Endothelial cell of umbilical vein (primary cell): ENCODE results near the gene NCKAP5. TPM values are rescaled to one million over a fixed set of nuclear protein-coding genes. Genes with fewer than 3 reads are reported as not detected.

Experiments
- Bru-seq: library from RNA; stranded (reverse); fragments of 400-500 nt; gene quantifications from one replicate; lab custom pipeline; 2021; lab: Mats Ljungman, UMichigan
- BruChase-seq, 2 experiments: library from RNA; stranded (reverse); fragments of 400-500 nt; gene quantifications; one replicate each; lab custom pipeline; 2021; lab: Mats Ljungman, UMichigan
- BruUV-seq: library from RNA; stranded (reverse); fragments of 400-500 nt; replicated peaks from 2 replicates; lab custom pipeline; 2021; lab: Mats Ljungman, UMichigan
- CTCF ChIA-PET: fragments of 300-600, 350-600 bp; sonication (Branson Sonifier 250); formaldehyde crosslinking; loops from one replicate; lab custom pipeline; 2021; ENCODE audit warnings: antibody characterized with exemption, inconsistent platforms; lab: Charles Lee
- POLR2A ChIA-PET: fragments of 300-600, 350-600 bp; sonication (Branson Sonifier 250); formaldehyde crosslinking; loops from one replicate; lab custom pipeline; 2021; ENCODE audit warnings: antibody characterized with exemption, inconsistent platforms; lab: Charles Lee
- DNase-seq: peaks from one replicate; pipeline ENCODE4 v3.0.0-alpha.2; 2011; ENCODE audit warnings: low read depth, low spot score
- FAIRE-seq: peaks from 2 replicates; lab custom pipeline; 2011; peaks lifted over from hg19 to GRCh38; lab: Jason Lieb, UNC
- H2AFZ ChIP-seq: 2 replicates; pipeline ENCODE4 v1.6.0; 2012; ENCODE audit warnings: low read depth, low read length, control low read depth, inconsistent platforms
- H3K27ac ChIP-seq: 2 replicates; pipeline ENCODE4 v1.5.1; 2011; ENCODE audit warnings: low read depth, mild to moderate bottlenecking, control low read depth, low read length, moderate library complexity; ENCODE audit not compliant: insufficient read depth
- H3K27me3 ChIP-seq, 2 experiments: 2 replicates each; pipeline versions ENCODE4 v1.6.0 to v1.6.1; 2011; ENCODE audit warnings: low read length in 2 of 2, mixed read lengths in 1 of 2; ENCODE audit not compliant: control insufficient read depth in 2 of 2, insufficient read depth in 2 of 2
- H3K36me3 ChIP-seq, 2 experiments: 2 replicates in 1 of 2; 3 replicates in 1 of 2; pipeline ENCODE4 v1.5.1; 2011; ENCODE audit warnings: low read length in 2 of 2, mild to moderate bottlenecking in 1 of 2, moderate library complexity in 1 of 2; ENCODE audit not compliant: control insufficient read depth in 2 of 2, insufficient read depth in 2 of 2; ENCODE audit errors: extremely low read depth in 1 of 2
- H3K4me1 ChIP-seq: 3 replicates; pipeline ENCODE4 v1.5.1; 2011; ENCODE audit warnings: mild to moderate bottlenecking, low read length; ENCODE audit not compliant: control insufficient read depth, insufficient read depth; ENCODE audit errors: extremely low read depth
- H3K4me2 ChIP-seq: 2 replicates; pipeline ENCODE4 v1.6.1; 2011; ENCODE audit warnings: low read length, control low read depth, mixed read lengths; ENCODE audit not compliant: insufficient read depth
- H3K4me3 ChIP-seq, 3 experiments: fragments of 200-600 bp in 1 of 3; sonication (generic), shearing (Covaris generic) in 1 of 3; replicated peaks in 1 of 3; 2 replicates each; pipeline ENCODE4 v1.5.1; 2011 to 2016; ENCODE audit warnings: control low read depth in 3 of 3, low read length in 3 of 3, mild to moderate bottlenecking in 2 of 3, inconsistent platforms in 1 of 3, low read depth in 1 of 3, moderate library complexity in 1 of 3; ENCODE audit not compliant: insufficient read depth in 1 of 3
- H3K79me2 ChIP-seq: 2 replicates; pipeline ENCODE4 v1.6.0; 2012; ENCODE audit warnings: low read length, inconsistent platforms; ENCODE audit not compliant: control insufficient read depth, insufficient read depth
- H3K9ac ChIP-seq: replicated peaks from 2 replicates; pipeline ENCODE3; 2011; ENCODE audit warnings: low read length, control low read depth; ENCODE audit not compliant: insufficient read depth; ENCODE audit errors: extremely low read depth
- H3K9me1 ChIP-seq: replicated peaks from 3 replicates; pipeline ENCODE4 v1.6.0; 2011; ENCODE audit warnings: mild to moderate bottlenecking, low read length; ENCODE audit not compliant: control insufficient read depth, insufficient read depth; ENCODE audit errors: extremely low read depth
- H3K9me3 ChIP-seq: replicated peaks from 2 replicates; pipeline ENCODE4 v1.5.1; 2012; ENCODE audit warnings: low read length, inconsistent platforms; ENCODE audit not compliant: control insufficient read depth, insufficient read depth
- H4K20me1 ChIP-seq: replicated peaks from 2 replicates; pipeline ENCODE3; 2011; ENCODE audit warnings: mild to moderate bottlenecking, low read length; ENCODE audit not compliant: control insufficient read depth, insufficient read depth; ENCODE audit errors: extremely low read depth
- CTCF ChIP-seq, 2 donors: IDR thresholded peaks; 1 replicate in 1 of 2; 2 replicates in 1 of 2; pipeline ENCODE4 v1.5.1; 2011; ENCODE audit warnings: low read length in 2 of 2, mild to moderate bottlenecking in 2 of 2, moderate library complexity in 2 of 2, control low read depth in 1 of 2, inconsistent platforms in 1 of 2, low read depth in 1 of 2; ENCODE audit not compliant: insufficient read depth in 1 of 2; ENCODE audit errors: extremely low read depth in 1 of 2
- EZH2 ChIP-seq: IDR thresholded peaks from 2 replicates; pipeline ENCODE4 v1.6.1; 2012; ENCODE audit warnings: borderline replicate concordance, low read depth, mild to moderate bottlenecking, moderate library complexity, low read length, inconsistent platforms; ENCODE audit not compliant: severe bottlenecking
- FOS ChIP-seq: IDR thresholded peaks from 2 replicates; pipeline ENCODE4 v1.6.1; 2011; ENCODE audit warnings: mild to moderate bottlenecking, low read length, moderate library complexity, borderline replicate concordance; ENCODE audit not compliant: insufficient read depth
- GATA2 ChIP-seq: IDR thresholded peaks from 2 replicates; pipeline ENCODE4 v1.7.0; 2011; ENCODE audit warnings: low read depth, mild to moderate bottlenecking, moderate library complexity, mixed read lengths, low read length; ENCODE audit not compliant: insufficient read length, insufficient read depth
- JUN ChIP-seq: IDR thresholded peaks from 2 replicates; pipeline ENCODE4 v1.6.1; 2011; ENCODE audit warnings: borderline replicate concordance, low read depth; ENCODE audit not compliant: insufficient read length, insufficient read depth
- MAX ChIP-seq: IDR thresholded peaks from 2 replicates; pipeline ENCODE4 v1.6.1; 2011; ENCODE audit not compliant: insufficient read depth, insufficient read length
- MYC ChIP-seq: IDR thresholded peaks from one replicate; pipeline ENCODE4 v1.6.1; 2011; ENCODE audit warnings: mild to moderate bottlenecking, low read depth, low read length
- POLR2A ChIP-seq: IDR thresholded peaks from 2 replicates; pipeline ENCODE4 v1.6.1; 2012; ENCODE audit warnings: low read depth, mild to moderate bottlenecking, control low read depth, low read length
- POLR2AphosphoS5 ChIP-seq: IDR thresholded peaks from 2 replicates; pipeline ENCODE4 v1.6.1; 2012; ENCODE audit warnings: low read depth, mild to moderate bottlenecking, control low read depth, low read length, moderate library complexity; ENCODE audit not compliant: insufficient read depth
- dilution Hi-C: fragments of 300-500 bp; cut with MboI; formaldehyde crosslinking; loops from one replicate; pipeline ENCODE4 v1.15.0; 2019; ENCODE audit warnings: low sequenced_read_pairs; ENCODE audit not compliant: extremely low pct_ligation_motif_present
- intact Hi-C: fragments of 100-400 bp; cut with micrococcal nuclease; formaldehyde crosslinking; loops from one replicate; pipeline ENCODE4 v1.10.0; 2022
- long read RNA-seq: library from polyadenylated mRNA; stranded (forward); transcript quantifications from one replicate; pipeline ENCODE4 v2.0.0, GENCODE V29; 2021
- polyA minus RNA-seq, 3 experiments: library from RNA; depleted of rRNA, polyadenylated mRNA; stranded (reverse); fragments of >200 nt; gene quantifications; 1 replicate in 1 of 3; 2 replicates in 2 of 3; pipeline ENCODE4 v1.2.3, GENCODE V29; 2011
- polyA plus RNA-seq, 4 experiments: library from polyadenylated mRNA; depleted of rRNA in 3 of 4; stranded (reverse) in 3 of 4; unstranded in 1 of 4; fragments of >200 nt; gene quantifications; 2 replicates each; pipeline versions ENCODE4 v1.2.1 to v1.2.3, GENCODE V29; 2011 to 2012; ENCODE audit warnings: missing spikeins in 1 of 4
- total RNA-seq: library from RNA; stranded (reverse); gene quantifications from 2 replicates; pipeline ENCODE4 v1.2.3, GENCODE V29; 2021

Gene NCKAP5
- total RNA-seq: 3.0 and 3.3 TPM in 2 replicates
- polyA plus RNA-seq: 0.46 and 0.47 TPM in 2 replicates
- 0.30 and 0.38 TPM in 2 replicates for polyA plus RNA-seq (2011; cell fraction: cytosol; rRNA removed)
- 1.2 and 1.3 TPM in 2 replicates for polyA plus RNA-seq (2011; cell fraction: nucleus; rRNA removed)
- 0.50 and 0.58 TPM in 2 replicates for polyA plus RNA-seq (2012)
- 1.7 and 2.2 TPM in 2 replicates for polyA minus RNA-seq
- 3.6 TPM for polyA minus RNA-seq (2011; cell fraction: cytosol; rRNA and poly(A)+ RNA removed)
- polyA minus RNA-seq (2011; cell fraction: nucleus; rRNA and poly(A)+ RNA removed): 5.3 and 5.7 TPM in 2 replicates
- Bru-seq, nascent RNA: percentile 46 among the genes with signal in this experiment
- percentile 26 among the genes with signal in this experiment for BruChase-seq, experiment 1, labeled RNA remaining after a 6-hour chase
- percentile 39 among the genes with signal in this experiment for BruChase-seq, experiment 2, labeled RNA remaining after a 2-hour chase
- long read RNA-seq: 0 reads

GRCh38 chr2:133568172-133568571 is at the start of gene NCKAP5:
Gene NCKAP5 (minus strand): TSS chr2:133568463. CDS start chr2:133517526, 50,937 bp downstream.
- Histone ChIP-seq H3K4me1 (peaks cover 5% of the 10 kb centered on the region), H3K27ac (no peak within 1 kb of the TSS), H3K36me3 (no peaks in the 10 kb centered on the region), H3K4me2 (peak within 1 kb of the TSS; percentile 56), H3K9me1 (no peaks in the 10 kb centered on the region), H4K20me1 (no peaks in the 10 kb centered on the region), H3K79me2 (no peaks in the 10 kb centered on the region), H2AFZ (peak within 1 kb of the TSS; percentile 73), H3K27me3 (no peaks in the 10 kb centered on the region), H3K9me3 (no peaks in the 10 kb centered on the region), H3K4me3 (peak within 1 kb of the TSS in 2 of 3 experiments; percentile 0 to 36), H3K9ac (peak within 1 kb of the TSS; percentile 46)
- dilution Hi-C loops (no loop called here), intact Hi-C loops (loop anchor here (1.0 to 5.0 kb wide), 2 partner anchors 11 to 301 kb away; no protein-coding TSS in a partner anchor)
- DNase-seq (peak; percentile 61), FAIRE-seq (peak; percentile 24)
- TF ChIP-seq MYC (no peak), GATA2 (no peak), FOS (no peak), POLR2A (no peak), JUN (no peak), POLR2AphosphoS5 (no peak), CTCF (IDR thresholded peaks at IDR 0.05; ENCODE audit: extremely low read depth in 1 of 2, insufficient read depth in 1 of 2, low read depth in 1 of 2, low read length in 2 of 2) (no peak), EZH2 (no peak), MAX (no peak)
- ChIA-PET CTCF (interaction anchor here (0.8 to 2.9 kb wide), 8 partner anchors 13 to 1021 kb away, joined by 3 to 19 read pairs (median 4); no protein-coding TSS in a partner anchor), POLR2A (no interaction called here)
- BruUV-seq: no TSS peak
